Caco-2 (cell line): Measurements from ENCODE around the gene LIMD2. TPM values are rescaled to one million over a fixed set of nuclear protein-coding genes. Genes with fewer than 3 reads are reported as not detected.

Experiments
- BruUV-seq: library from RNA; stranded (reverse); fragments of 400-500 nt; replicated peaks from 2 replicates; lab custom pipeline; 2021; lab: Mats Ljungman, UMichigan
- CTCF ChIA-PET: fragments of 300-600 bp; sonication (Branson Sonifier 250); formaldehyde crosslinking; loops from one replicate; lab custom pipeline; 2022; ENCODE audit warnings: antibody characterized with exemption; lab: Charles Lee
- POLR2A ChIA-PET: fragments of 300-600 bp; sonication (Branson Sonifier 250); formaldehyde crosslinking; loops from one replicate; lab custom pipeline; 2022; ENCODE audit warnings: antibody characterized with exemption; lab: Charles Lee
- DNase-seq, 2 experiments: peaks; one replicate each; pipeline versions ENCODE4 v3.0.0 to v3.0.0-alpha.2; 2020 to 2022
- H3K27me3 ChIP-seq: replicated peaks from 2 replicates; pipeline ENCODE4 v1.6.0; 2011; ENCODE audit warnings: low read length; ENCODE audit not compliant: control insufficient read depth, insufficient read depth
- H3K36me3 ChIP-seq: 2 replicates; pipeline ENCODE4 v1.5.1; 2011; ENCODE audit warnings: low read length; ENCODE audit not compliant: control insufficient read depth, insufficient read depth
- H3K4me1 ChIP-seq: fragments of 250-450 bp; sonication (Bioruptor Pico); 2 replicates; pipeline ENCODE4 v1.5.1; 2020; ENCODE audit warnings: mild to moderate bottlenecking
- H3K4me3 ChIP-seq: 2 replicates; pipeline ENCODE4 v1.5.1; 2011; ENCODE audit warnings: low read depth, mild to moderate bottlenecking, control low read depth, low read length
- H3K9me3 ChIP-seq: fragments of 250-450 bp; sonication (Bioruptor Pico); 2 replicates; pipeline ENCODE4 v1.5.1; 2020; ENCODE audit warnings: mild to moderate bottlenecking, moderate library complexity
- H3K27ac Mint-ChIP-seq: one replicate; pipeline ENCODE4 v1.8.0; 2022; ENCODE audit warnings: mixed read lengths; ENCODE audit not compliant: unreplicated experiment
- H3K27me3 Mint-ChIP-seq: one replicate; pipeline ENCODE4 v1.8.0; 2022; ENCODE audit warnings: mixed read lengths; ENCODE audit not compliant: insufficient read depth, unreplicated experiment
- H3K36me3 Mint-ChIP-seq: one replicate; pipeline ENCODE4 v1.8.0; 2022; ENCODE audit warnings: mild to moderate bottlenecking, mixed read lengths; ENCODE audit not compliant: insufficient read depth, unreplicated experiment
- H3K4me1 Mint-ChIP-seq: one replicate; pipeline ENCODE4 v1.8.0; 2022; ENCODE audit warnings: low read depth, mixed read lengths; ENCODE audit not compliant: unreplicated experiment
- H3K4me3 Mint-ChIP-seq: one replicate; pipeline ENCODE4 v1.8.0; 2022; ENCODE audit warnings: mild to moderate bottlenecking, moderate library complexity, mixed read lengths; ENCODE audit not compliant: unreplicated experiment
- H3K9me3 Mint-ChIP-seq: one replicate; pipeline ENCODE4 v1.8.0; 2022; ENCODE audit warnings: mixed read lengths; ENCODE audit not compliant: unreplicated experiment
- CTCF ChIP-seq, 2 experiments: fragments of 200-600 bp in 1 of 2; IDR thresholded peaks; 1 replicate in 1 of 2; 2 replicates in 1 of 2; pipeline versions ENCODE4 v1.5.1 to v1.8.0; 2011 to 2022; ENCODE audit warnings: antibody characterized with exemption in 1 of 2, control low read depth in 1 of 2, inconsistent platforms in 1 of 2, low read depth in 1 of 2, low read length in 1 of 2, mild to moderate bottlenecking in 1 of 2, moderate library complexity in 1 of 2; ENCODE audit not compliant: insufficient read depth in 1 of 2, severe bottlenecking in 1 of 2, unreplicated experiment in 1 of 2
- intact Hi-C: fragments of 100-400 bp; cut with micrococcal nuclease; formaldehyde crosslinking; loops from one replicate; pipeline ENCODE4 v1.10.0; 2022; ENCODE audit not compliant: unreplicated experiment
- total RNA-seq: library from RNA; stranded (reverse); gene quantifications from 2 replicates; pipeline ENCODE4 v1.2.3, GENCODE V29; 2022

LIMD2 gene
- total RNA-seq, 1 experiment from 2014 or later: 4.1 TPM

- no peak for TF ChIP-seq CTCF (IDR thresholded peaks at IDR 0.05; ENCODE audit: insufficient read depth in 1 of 2, low read depth in 1 of 2, low read length in 1 of 2, severe bottlenecking in 1 of 2, unreplicated experiment in 1 of 2)
- Mint-ChIP-seq H3K27me3 (no peaks in the 10 kb centered on the region), H3K27ac (no peak overlapping the region), H3K4me1 (no peaks in the 10 kb centered on the region), H3K9me3 (no peaks in the 10 kb centered on the region), H3K36me3 (peaks cover 5% of the 10 kb centered on the region), H3K4me3 (no peak overlapping the region)
- H3K36me3 ChIP-seq: no peaks in the 10 kb centered on the region; the same call in 1 of the 2 replicates
- DNase-seq: no peak
- ChIA-PET POLR2A (interaction anchor here (0.5 kb wide), 1 partner anchor 60 kb away, joined by 9 read pairs; the partner anchor contains the start of gene MAP3K3), CTCF (interaction anchor here (0.6 kb wide), 1 partner anchor 35 kb away, joined by 3 read pairs; no protein-coding TSS in a partner anchor)
- no peak overlapping the region for H3K4me3 ChIP-seq
- intact Hi-C loops: no loop called here
- H3K4me1 ChIP-seq: no peaks in the 10 kb centered on the region
- no peaks in the 10 kb centered on the region for H3K27me3 ChIP-seq
- no TSS peak for BruUV-seq
- no peaks in the 10 kb centered on the region for H3K9me3 ChIP-seq
These were observed 18.4 kb downstream of the LIMD2 start for GRCh38 chr17:63681530-63681929.

- no peaks in the 10 kb centered on the region for H3K27me3 Mint-ChIP-seq
- BruUV-seq: no TSS peak
- H3K36me3 Mint-ChIP-seq: peaks cover 5% of the 10 kb centered on the region
- H3K4me3 ChIP-seq: no peak overlapping the region
- DNase-seq: no peak
- H3K27me3 ChIP-seq: no peaks in the 10 kb centered on the region
- POLR2A ChIA-PET: no interaction called here
- CTCF ChIA-PET: interaction anchor here (0.6 kb wide), 1 partner anchor 36 kb away, joined by 3 read pairs; no protein-coding TSS in a partner anchor
- no peaks in the 10 kb centered on the region for H3K9me3 Mint-ChIP-seq
- H3K4me1 ChIP-seq: no peaks in the 10 kb centered on the region
- TF ChIP-seq CTCF (IDR thresholded peaks at IDR 0.05; ENCODE audit: insufficient read depth in 1 of 2, low read depth in 1 of 2, low read length in 1 of 2, severe bottlenecking in 1 of 2, unreplicated experiment in 1 of 2): no peak
- intact Hi-C loops: no loop called here
- no peaks in the 10 kb centered on the region for H3K4me1 Mint-ChIP-seq
- no peaks in the 10 kb centered on the region; the same call in 1 of the 2 replicates for H3K36me3 ChIP-seq
- H3K4me3 Mint-ChIP-seq: no peak overlapping the region
- H3K9me3 ChIP-seq: no peaks in the 10 kb centered on the region
- H3K27ac Mint-ChIP-seq: no peak overlapping the region
These were observed 19.2 kb downstream of the LIMD2 start for GRCh38 chr17:63680700-63681099.

- POLR2A ChIA-PET: no interaction called here
- no peaks in the 10 kb centered on the region for H3K27me3 Mint-ChIP-seq
These were observed 20.7 kb downstream of the LIMD2 start for GRCh38 chr17:63679214-63679613.

More at GRCh38 chr17:63679214-63679613, 20.7 kb downstream of the LIMD2 start:
- Mint-ChIP-seq H3K4me3 (no peak overlapping the region), H3K27ac (no peak overlapping the region), H3K4me1 (no peaks in the 10 kb centered on the region), H3K36me3 (peaks cover 3% of the 10 kb centered on the region), H3K9me3 (no peaks in the 10 kb centered on the region)
- Histone ChIP-seq H3K36me3 (no peaks in the 10 kb centered on the region; the same call in 1 of the 2 replicates), H3K9me3 (no peaks in the 10 kb centered on the region), H3K4me3 (no peak overlapping the region), H3K27me3 (no peaks in the 10 kb centered on the region), H3K4me1 (no peaks in the 10 kb centered on the region)
- peak; percentile 20 to 22 for TF ChIP-seq CTCF (IDR thresholded peaks at IDR 0.05; ENCODE audit: insufficient read depth in 1 of 2, low read depth in 1 of 2, low read length in 1 of 2, severe bottlenecking in 1 of 2, unreplicated experiment in 1 of 2)
- CTCF ChIA-PET: interaction anchor here (1.1 kb wide), 1 partner anchor 253 kb away, joined by 6 read pairs; no protein-coding TSS in a partner anchor
- no TSS peak for BruUV-seq
- intact Hi-C loops: no loop called here
- no peak for DNase-seq
